Neuronal stem cell (in vitro differentiated cells): Measurements from ENCODE around the gene COL5A2.

Source experiments
- DNase-seq: peaks from one replicate; pipeline ENCODE4 v3.0.0-alpha.2; 2013; ENCODE audit warnings: low spot score
- H2AFZ ChIP-seq: one replicate; pipeline ENCODE4 v1.6.1; 2013; ENCODE audit warnings: mild to moderate bottlenecking, low read length, inconsistent platforms
- H2AK5ac ChIP-seq: 2 replicates; pipeline ENCODE4 v1.6.1; 2013; ENCODE audit warnings: low read depth, mild to moderate bottlenecking, inconsistent platforms, low read length, moderate library complexity, mixed read lengths
- H2BK120ac ChIP-seq: 2 replicates; pipeline ENCODE4 v1.6.1; 2013; ENCODE audit warnings: low read depth, mild to moderate bottlenecking, inconsistent platforms, low read length, moderate library complexity, mixed read lengths
- H2BK12ac ChIP-seq: one replicate; pipeline ENCODE4 v1.6.1; 2013; ENCODE audit warnings: low read length, inconsistent platforms
- H2BK15ac ChIP-seq: 2 replicates; pipeline ENCODE4 v1.6.1; 2013; ENCODE audit warnings: mild to moderate bottlenecking, low read length, inconsistent platforms, mixed read lengths
- H2BK5ac ChIP-seq: one replicate; pipeline ENCODE4 v1.6.1; 2013; ENCODE audit warnings: inconsistent platforms, mild to moderate bottlenecking, low read length, moderate library complexity
- H3K14ac ChIP-seq: one replicate; pipeline ENCODE4 v1.6.1; 2013; ENCODE audit warnings: low read length, inconsistent platforms
- H3K18ac ChIP-seq: 2 replicates; pipeline ENCODE4 v1.6.1; 2013; ENCODE audit warnings: low read length, inconsistent platforms
- H3K23ac ChIP-seq: 2 replicates; pipeline ENCODE4 v1.6.1; 2013; ENCODE audit warnings: low read depth, mild to moderate bottlenecking, mixed read lengths, low read length, inconsistent platforms; ENCODE audit not compliant: poor library complexity
- H3K27ac ChIP-seq: replicated peaks from 3 replicates; pipeline ENCODE4 v1.5.1; 2013; ENCODE audit warnings: low read length, inconsistent platforms
- H3K27me3 ChIP-seq, 3 experiments: 2 replicates each; pipeline ENCODE4 v1.6.1; 2013; ENCODE audit warnings: low read length in 3 of 3, mild to moderate bottlenecking in 2 of 3, inconsistent platforms in 1 of 3, low read depth in 1 of 3, mixed read lengths in 1 of 3, moderate library complexity in 1 of 3; ENCODE audit not compliant: control insufficient read depth in 3 of 3, insufficient read depth in 3 of 3
- H3K36me3 ChIP-seq, 2 donors: replicated peaks in 1 of 2; 2 replicates each; pipeline ENCODE4 v1.6.1; 2013; ENCODE audit warnings: low read length in 2 of 2; ENCODE audit not compliant: control insufficient read depth in 2 of 2, insufficient read depth in 2 of 2
- H3K4ac ChIP-seq: 2 replicates; pipeline ENCODE4 v1.6.1; 2013; ENCODE audit warnings: inconsistent platforms, mild to moderate bottlenecking, low read length, moderate library complexity
- H3K4me1 ChIP-seq, 2 donors: 1 replicate in 1 of 2; 2 replicates in 1 of 2; pipeline ENCODE4 v1.6.1; 2013; ENCODE audit warnings: low read length in 2 of 2, low read depth in 1 of 2; ENCODE audit not compliant: control insufficient read depth in 2 of 2, insufficient read depth in 1 of 2
- H3K4me2 ChIP-seq: one replicate; pipeline ENCODE4 v1.6.1; 2013; ENCODE audit warnings: mild to moderate bottlenecking, low read length, inconsistent platforms; ENCODE audit not compliant: insufficient read depth, poor library complexity, severe bottlenecking
- H3K4me3 ChIP-seq, 2 donors: 2 replicates each; pipeline ENCODE4 v1.5.1; 2013; ENCODE audit warnings: low read length in 2 of 2, mild to moderate bottlenecking in 2 of 2, inconsistent platforms in 1 of 2, moderate library complexity in 1 of 2
- H3K79me1 ChIP-seq: one replicate; pipeline ENCODE4 v1.6.1; 2013; ENCODE audit warnings: low read depth, mild to moderate bottlenecking, inconsistent platforms, low read length, moderate library complexity
- H3K9ac ChIP-seq: one replicate; pipeline ENCODE4 v1.6.1; 2013; ENCODE audit warnings: mild to moderate bottlenecking, low read depth, low read length, inconsistent platforms; ENCODE audit not compliant: poor library complexity
- H3K9me3 ChIP-seq, 2 donors: replicated peaks in 1 of 2; 2 replicates each; pipeline versions ENCODE3 to v1.6.1; 2013; ENCODE audit warnings: low read length in 2 of 2, mild to moderate bottlenecking in 2 of 2, inconsistent platforms in 1 of 2, low read depth in 1 of 2, mixed read lengths in 1 of 2, moderate library complexity in 1 of 2; ENCODE audit not compliant: control insufficient read depth in 2 of 2, insufficient read depth in 1 of 2
- H4K8ac ChIP-seq: one replicate; pipeline ENCODE4 v1.6.1; 2013; ENCODE audit warnings: low read depth, mild to moderate bottlenecking, inconsistent platforms, low read length, moderate library complexity
- H4K91ac ChIP-seq: one replicate; pipeline ENCODE4 v1.6.1; 2013; ENCODE audit warnings: low read length, low read depth, mild to moderate bottlenecking, inconsistent platforms; ENCODE audit not compliant: poor library complexity
- WGBS, 2 donors: extraction: QIAGEN DNeasy Blood & Tissue Kit; methylation state at CpG; one replicate each; pipeline ENCODE4 v1.1.7; 2013; ENCODE audit warnings: missing lambda C conversion rate in 2 of 2, mixed read lengths in 1 of 2; ENCODE audit not compliant: insufficient read length in 2 of 2, insufficient replicate concordance in 1 of 2; ENCODE audit errors: extremely low coverage in 2 of 2; 5-methylcytosine and 5-hydroxymethylcytosine counted together

The COL5A2 gene

DNA sequence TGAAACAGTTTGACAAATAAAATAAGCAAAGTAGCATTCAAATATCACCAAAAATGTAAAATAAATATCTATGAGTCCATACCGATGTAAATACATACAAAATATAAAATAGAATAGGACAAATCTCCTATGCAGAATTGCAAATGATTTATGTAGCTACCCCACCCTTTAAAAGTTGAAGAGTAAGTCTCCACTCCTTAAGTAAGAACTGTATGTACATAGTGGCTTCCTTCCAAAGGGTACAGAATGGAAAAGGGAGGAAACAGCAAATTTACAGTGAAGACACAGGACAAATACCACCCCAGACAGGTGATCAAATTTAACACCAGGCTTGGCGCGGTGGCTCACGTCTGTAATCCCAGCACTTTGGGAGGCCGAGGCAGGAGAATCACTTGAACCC, 40.8 kb downstream of the COL5A2 start:
- H3K9ac ChIP-seq = no peak overlapping the region
- H3K36me3 ChIP-seq = no peaks in the 10 kb centered on the region
- no peak overlapping the region for H2AK5ac ChIP-seq
- H2BK12ac ChIP-seq = no peak overlapping the region
- H3K27me3 ChIP-seq = no peaks in the 10 kb centered on the region
- DNase-seq = no peak
- H3K27ac ChIP-seq = no peak overlapping the region
- H2BK15ac ChIP-seq = no peak overlapping the region
- no peak overlapping the region for H4K91ac ChIP-seq
- no peak overlapping the region for H3K4me3 ChIP-seq
- WGBS, 2 donors = no CpG with 5 or more reads among the region's 5 CpGs
- no peak overlapping the region for H3K18ac ChIP-seq
- H3K4ac ChIP-seq = no peak overlapping the region
- no peaks in the 10 kb centered on the region for H3K79me1 ChIP-seq
- H3K4me2 ChIP-seq = no peak overlapping the region
- H3K14ac ChIP-seq = no peak overlapping the region
- H3K23ac ChIP-seq = no peak overlapping the region
- no peak overlapping the region for H4K8ac ChIP-seq
- no peaks in the 10 kb centered on the region for H3K4me1 ChIP-seq
- H2BK5ac ChIP-seq = no peak overlapping the region
- no peak overlapping the region for H2BK120ac ChIP-seq
- H3K9me3 ChIP-seq = no peaks in the 10 kb centered on the region
- no peak overlapping the region for H2AFZ ChIP-seq

DNA sequence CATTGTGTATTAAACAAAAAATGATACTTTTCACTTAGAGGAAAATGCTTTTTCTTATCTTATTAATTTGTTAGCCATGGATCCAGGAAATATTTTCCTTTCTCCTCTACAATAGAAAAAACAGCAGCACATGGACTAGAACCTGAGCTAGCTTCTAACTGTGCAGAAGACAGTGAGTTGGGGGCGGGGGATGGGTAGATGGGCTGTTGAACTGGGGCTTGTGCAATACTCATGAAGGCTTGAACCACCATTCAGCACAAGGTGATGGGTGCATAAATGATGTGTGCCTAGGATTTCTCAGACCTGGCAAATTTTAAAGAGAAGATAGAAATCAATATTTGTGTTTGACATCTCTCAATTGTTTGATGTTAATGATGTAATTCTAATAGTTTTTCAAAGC, 42.0 kb downstream of the COL5A2 start:
- no CpG with 5 or more reads among the region's 1 CpG for WGBS, 2 donors
- Histone ChIP-seq H2BK12ac (no peak overlapping the region), H3K9me3 (no peaks in the 10 kb centered on the region), H3K27ac (no peak overlapping the region), H3K36me3 (no peaks in the 10 kb centered on the region), H3K4me1 (no peaks in the 10 kb centered on the region), H3K23ac (no peak overlapping the region), H3K9ac (no peak overlapping the region), H4K91ac (no peak overlapping the region), H3K14ac (no peak overlapping the region), H3K4me3 (no peak overlapping the region), H2BK120ac (no peak overlapping the region), H3K4ac (no peak overlapping the region), H3K79me1 (no peaks in the 10 kb centered on the region), H4K8ac (no peak overlapping the region), H3K18ac (no peak overlapping the region), H3K27me3 (no peaks in the 10 kb centered on the region), H2BK15ac (no peak overlapping the region), H2BK5ac (no peak overlapping the region), H2AK5ac (no peak overlapping the region), H2AFZ (no peak overlapping the region), H3K4me2 (no peak overlapping the region)
- DNase-seq = no peak

DNA sequence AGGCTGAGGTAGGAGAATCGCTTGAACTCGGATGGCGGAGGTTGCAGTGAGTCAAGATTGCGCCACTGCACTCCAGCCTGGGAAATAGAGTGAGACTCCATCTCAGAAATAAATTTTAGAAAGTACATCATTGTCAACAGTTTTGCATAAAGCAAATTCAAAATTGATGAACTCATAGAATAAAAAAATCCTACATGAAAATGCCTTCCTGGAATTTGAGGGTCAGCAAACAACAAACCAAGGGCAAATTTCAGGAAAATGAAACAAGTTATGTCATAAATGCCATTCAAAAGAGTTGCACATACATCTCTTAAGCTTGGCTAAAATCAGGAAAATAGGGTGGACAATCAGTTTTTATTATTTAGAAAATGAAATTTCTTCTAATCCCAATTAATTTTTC, 45.1 kb downstream of the COL5A2 start:
- Histone ChIP-seq H2BK12ac (no peak overlapping the region), H2BK15ac (no peak overlapping the region), H3K23ac (no peak overlapping the region), H4K91ac (no peak overlapping the region), H3K4me3 (no peak overlapping the region), H3K18ac (no peak overlapping the region), H3K79me1 (no peaks in the 10 kb centered on the region), H3K27ac (no peak overlapping the region), H2AFZ (no peak overlapping the region), H3K27me3 (no peaks in the 10 kb centered on the region), H3K9me3 (no peaks in the 10 kb centered on the region), H2BK120ac (no peak overlapping the region), H2BK5ac (no peak overlapping the region), H3K9ac (no peak overlapping the region), H2AK5ac (no peak overlapping the region), H3K14ac (no peak overlapping the region), H3K4ac (no peak overlapping the region), H3K4me1 (no peaks in the 10 kb centered on the region), H3K4me2 (no peak overlapping the region), H3K36me3 (no peaks in the 10 kb centered on the region), H4K8ac (no peak overlapping the region)
- WGBS, 2 donors = no CpG with 5 or more reads among the region's 4 CpGs
- no peak for DNase-seq

DNA sequence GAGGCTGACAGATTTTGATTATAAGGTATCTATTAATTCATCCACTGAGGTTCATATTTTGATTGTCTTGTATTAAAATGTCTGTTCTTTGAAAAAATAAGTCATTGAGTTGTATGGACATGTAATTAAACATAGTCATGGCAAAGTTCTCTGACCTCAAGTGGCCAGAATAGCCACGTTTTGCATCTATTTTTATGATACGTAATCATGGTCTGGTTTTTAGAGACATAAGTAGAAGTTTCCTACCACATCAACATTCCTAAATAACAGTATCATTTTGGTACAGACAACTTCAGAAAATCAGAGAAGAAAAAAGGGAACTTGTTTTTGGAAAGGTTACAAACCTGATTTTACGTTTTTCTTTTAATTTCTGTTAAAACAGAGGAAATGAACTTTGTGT, 47.6 kb downstream of the COL5A2 start:
- no peak overlapping the region for H4K8ac ChIP-seq
- no peak overlapping the region for H2BK5ac ChIP-seq
- no peak overlapping the region for H2BK120ac ChIP-seq
- H3K4me1 ChIP-seq = no peaks in the 10 kb centered on the region
- H3K4ac ChIP-seq = no peak overlapping the region
- H3K14ac ChIP-seq = no peak overlapping the region
- H3K4me2 ChIP-seq = no peak overlapping the region
- H4K91ac ChIP-seq = no peak overlapping the region
- H3K23ac ChIP-seq = no peak overlapping the region
- no peak overlapping the region for H2AK5ac ChIP-seq
- H3K27ac ChIP-seq = no peak overlapping the region
- WGBS, 2 donors = no CpG with 5 or more reads among the region's 3 CpGs
- H3K27me3 ChIP-seq = no peaks in the 10 kb centered on the region
- no peaks in the 10 kb centered on the region for H3K36me3 ChIP-seq
- no peak overlapping the region for H2BK12ac ChIP-seq
- H3K9ac ChIP-seq = no peak overlapping the region
- H3K79me1 ChIP-seq = peaks cover 1% of the 10 kb centered on the region
- H3K18ac ChIP-seq = no peak overlapping the region
- DNase-seq = no peak
- no peak overlapping the region for H3K4me3 ChIP-seq
- H3K9me3 ChIP-seq = no peaks in the 10 kb centered on the region
- H2AFZ ChIP-seq = no peak overlapping the region
- no peak overlapping the region for H2BK15ac ChIP-seq
